Measurements from ENCODE around the gene EPB42. TPM values are rescaled to one million over a fixed set of nuclear protein-coding genes. Genes with fewer than 3 reads are reported as not detected.
"Not testable (repeated sequence)": the region's sequence is repeated elsewhere in the genome, so short reads cannot be mapped to it uniquely, and the experiment has no call there.

EPB42 gene
- total RNA-seq, 1 experiment from 2014 or later: not detected

- intact Hi-C loops (cut with micrococcal nuclease); ATAC-seq; H4K20me1 ChIP-seq (ENCODE audit: insufficient read depth); H3K27me3 ChIP-seq (ENCODE audit: insufficient read depth, low read length); H3K9me3 ChIP-seq (ENCODE audit: control insufficient read depth in 1 of 2, insufficient read depth in 1 of 2, low read depth in 1 of 2, low read length in 2 of 2); H3K36me3 ChIP-seq (ENCODE audit: control insufficient read depth in 1 of 2, insufficient read depth in 2 of 2, low read length in 2 of 2); POLR2A ChIA-PET; H3K79me2 ChIP-seq (ENCODE audit: insufficient read depth, low read length); H3K4me2 ChIP-seq (ENCODE audit: low read length); H2AFZ ChIP-seq (ENCODE audit: low read depth, low read length, poor library complexity, severe bottlenecking); BruUV-seq (replicated peaks); DNase-seq (ENCODE audit: low read depth, low spot score); H3K4me1 ChIP-seq (ENCODE audit: control insufficient read depth in 1 of 2, insufficient read depth in 2 of 2, low read length in 2 of 2); H3K9ac ChIP-seq (ENCODE audit: low read length); RAD21 ChIA-PET (ENCODE audit: low non-redundant PET in 1 of 2, low total read pairs in 2 of 2, uncharacterized antibody in 2 of 2, unreplicated experiment in 2 of 2); H3K27ac ChIP-seq (ENCODE audit: low read depth, low read length); H3K4me3 ChIP-seq (replicated peaks in 1 of 2; ENCODE audit: low read depth in 1 of 2, low read length in 2 of 2); H3K9me2 ChIP-seq (ENCODE audit: insufficient read depth); CTCF ChIA-PET: not testable (repeated sequence)
These were observed 22.3 kb downstream of the EPB42 start for GRCh38 chr15:43198556-43198955.

- POLR2A ChIA-PET; H3K9me2 ChIP-seq (ENCODE audit: insufficient read depth); H4K20me1 ChIP-seq (ENCODE audit: insufficient read depth); H3K27me3 ChIP-seq (ENCODE audit: insufficient read depth, low read length); ATAC-seq; H3K4me1 ChIP-seq (ENCODE audit: control insufficient read depth in 1 of 2, insufficient read depth in 2 of 2, low read length in 2 of 2); H2AFZ ChIP-seq (ENCODE audit: low read depth, low read length, poor library complexity, severe bottlenecking); H3K27ac ChIP-seq (ENCODE audit: low read depth, low read length); DNase-seq (ENCODE audit: low read depth, low spot score); H3K79me2 ChIP-seq (ENCODE audit: insufficient read depth, low read length); BruUV-seq (replicated peaks); H3K4me2 ChIP-seq (ENCODE audit: low read length); intact Hi-C loops (cut with micrococcal nuclease); CTCF ChIA-PET; RAD21 ChIA-PET (ENCODE audit: low non-redundant PET in 1 of 2, low total read pairs in 2 of 2, uncharacterized antibody in 2 of 2, unreplicated experiment in 2 of 2); H3K4me3 ChIP-seq (replicated peaks in 1 of 2; ENCODE audit: low read depth in 1 of 2, low read length in 2 of 2); H3K9ac ChIP-seq (ENCODE audit: low read length); H3K9me3 ChIP-seq (ENCODE audit: control insufficient read depth in 1 of 2, insufficient read depth in 1 of 2, low read depth in 1 of 2, low read length in 2 of 2): not testable (repeated sequence)
- H3K36me3 ChIP-seq (ENCODE audit: control insufficient read depth in 1 of 2, insufficient read depth in 2 of 2, low read length in 2 of 2): peaks cover 5 to 14% of the 10 kb centered on the region in 2 experiments; a peak in 3 of 4 replicates
These were observed 23.0 kb downstream of the EPB42 start for GRCh38 chr15:43197773-43198172.

DNA sequence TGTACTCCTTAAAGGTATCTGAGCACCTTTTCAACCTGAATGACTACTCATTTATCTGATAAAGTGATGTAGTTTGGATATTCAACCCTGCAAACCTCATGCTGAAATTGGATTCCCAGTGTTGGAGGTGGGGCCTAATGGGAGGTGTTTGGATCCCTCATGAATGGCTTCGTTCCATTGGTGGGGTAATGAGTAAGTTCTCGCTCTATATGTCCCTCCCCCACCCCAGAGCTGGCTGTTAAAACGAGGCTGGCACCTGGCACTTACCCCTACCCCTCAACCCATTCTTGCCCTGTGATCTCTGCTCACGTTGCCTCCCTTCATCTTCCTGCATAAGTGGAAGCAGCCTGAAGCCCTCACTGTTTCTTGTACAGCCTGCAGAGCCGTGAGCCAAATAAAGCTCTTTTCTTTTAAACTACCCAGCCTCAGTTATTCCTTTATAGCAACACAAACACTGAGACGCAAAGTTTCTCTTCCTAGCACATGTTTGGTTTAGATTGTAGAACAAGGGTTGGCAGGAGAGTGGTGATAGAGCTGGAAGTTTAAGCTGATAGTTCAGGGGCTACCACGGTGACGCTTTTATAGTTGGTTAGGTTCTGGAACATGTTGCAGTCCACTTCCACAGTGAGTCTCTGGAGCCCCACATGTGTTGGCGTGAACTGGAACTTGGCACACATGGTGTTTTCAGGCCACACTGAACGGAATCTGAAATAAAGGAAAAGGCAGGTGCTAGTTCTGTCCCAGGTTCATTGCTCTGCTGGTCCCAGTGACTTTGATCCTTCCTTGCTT, 23.9 kb downstream of the EPB42 start:
- H3K27me3 ChIP-seq (ENCODE audit: insufficient read depth, low read length): no peaks in the 10 kb centered on the region
- no peak overlapping the region for H3K27ac ChIP-seq (ENCODE audit: low read depth, low read length)
- peaks cover 12 to 21% of the 10 kb centered on the region in 2 experiments; a peak in 3 of 4 replicates for H3K36me3 ChIP-seq (ENCODE audit: control insufficient read depth in 1 of 2, insufficient read depth in 2 of 2, low read length in 2 of 2)
- H3K9ac ChIP-seq (ENCODE audit: low read length): no peak overlapping the region
- DNase-seq (ENCODE audit: low read depth, low spot score) (no peak), ATAC-seq (no peak)
- ChIA-PET POLR2A (no interaction called here), RAD21 (ENCODE audit: low non-redundant PET in 1 of 2, low total read pairs in 2 of 2, uncharacterized antibody in 2 of 2, unreplicated experiment in 2 of 2) (no interaction called here), CTCF (interaction anchor here (3.1 kb wide), 1 partner anchor 7 kb away, joined by 23 read pairs; no protein-coding TSS in a partner anchor)
- no peaks in the 10 kb centered on the region for H3K4me1 ChIP-seq (ENCODE audit: control insufficient read depth in 1 of 2, insufficient read depth in 2 of 2, low read length in 2 of 2)
- no peaks in the 10 kb centered on the region for H3K79me2 ChIP-seq (ENCODE audit: insufficient read depth, low read length)
- no peaks in the 10 kb centered on the region for H3K9me2 ChIP-seq (ENCODE audit: insufficient read depth)
- no peak overlapping the region for H2AFZ ChIP-seq (ENCODE audit: low read depth, low read length, poor library complexity, severe bottlenecking)
- H3K4me3 ChIP-seq (replicated peaks in 1 of 2; ENCODE audit: low read depth in 1 of 2, low read length in 2 of 2): no peak overlapping the region
- H3K9me3 ChIP-seq (ENCODE audit: control insufficient read depth in 1 of 2, insufficient read depth in 1 of 2, low read depth in 1 of 2, low read length in 2 of 2): no peaks in the 10 kb centered on the region
- H4K20me1 ChIP-seq (ENCODE audit: insufficient read depth): peaks cover 3% of the 10 kb centered on the region; the same call in 1 of the 2 replicates
- BruUV-seq (replicated peaks): no TSS peak
- intact Hi-C loops (cut with micrococcal nuclease): no loop called here
- no peak overlapping the region for H3K4me2 ChIP-seq (ENCODE audit: low read length)
- TF ChIP-seq EZH2 (IDR thresholded peaks at IDR 0.05) (no peak), EZH2phosphoT487 (IDR thresholded peaks at IDR 0.05; ENCODE audit: borderline replicate concordance) (no peak), POLR2A (IDR thresholded peaks at IDR 0.05; ENCODE audit: borderline replicate concordance, extremely low read depth, insufficient read depth, insufficient read length) (no peak), CBX3 (IDR thresholded peaks at IDR 0.05; ENCODE audit: low read depth) (no peak), RAD21 (IDR thresholded peaks at IDR 0.05; ENCODE audit: low read depth) (no peak), POLR2AphosphoS5 (IDR thresholded peaks at IDR 0.05; ENCODE audit: low read depth, low read length) (no peak), SP1 (IDR thresholded peaks at IDR 0.05; ENCODE audit: low read depth) (no peak), CEBPB (IDR thresholded peaks at IDR 0.05; ENCODE audit: low read depth) (no peak), JUND (IDR thresholded peaks at IDR 0.05) (no peak), ZNF274 (IDR thresholded peaks at IDR 0.05; ENCODE audit: low read depth, low read length) (no peak), ZFX (IDR thresholded peaks at IDR 0.05) (no peak), ELF1 (IDR thresholded peaks at IDR 0.05; ENCODE audit: borderline replicate concordance, low read depth) (no peak)
- TF ChIP-seq, protein P1, sequence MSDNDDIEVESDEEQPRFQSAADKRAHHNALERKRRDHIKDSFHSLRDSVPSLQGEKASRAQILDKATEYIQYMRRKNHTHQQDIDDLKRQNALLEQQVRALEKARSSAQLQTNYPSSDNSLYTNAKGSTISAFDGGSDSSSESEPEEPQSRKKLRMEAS (IDR thresholded peaks at IDR 0.05): no peak

Measured in HCT116 (cell line).